PC-3 (cell line): ENCODE data around the gene ALKBH8. TPM values are rescaled to one million over a fixed set of nuclear protein-coding genes. Genes with fewer than 3 reads are reported as not detected.

Source experiments
- ATAC-seq: fragments of 200-7000 bp; cut with Tn5 transposase; 2 replicates; pipeline ENCODE4 v1.9.1; 2020; ENCODE audit warnings: mild to moderate bottlenecking, moderate library complexity
- BruUV-seq: library from RNA; stranded (reverse); fragments of 400-500 nt; replicated peaks from 2 replicates; lab custom pipeline; 2021; lab: Mats Ljungman, UMichigan
- CTCF ChIA-PET: fragments of 300-600 bp; sonication (Branson Sonifier 250); formaldehyde crosslinking; loops from one replicate; lab custom pipeline; 2022; ENCODE audit warnings: antibody characterized with exemption; lab: Charles Lee
- POLR2A ChIA-PET: fragments of 300-600 bp; sonication (Branson Sonifier 250); formaldehyde crosslinking; loops from one replicate; lab custom pipeline; 2022; ENCODE audit warnings: antibody characterized with exemption; ENCODE audit not compliant: unreplicated experiment; lab: Charles Lee
- DNase-seq: peaks from one replicate; pipeline ENCODE4 v3.0.0-alpha.2; 2015
- H2AFZ ChIP-seq: fragments of 300-600 bp; sonication (generic); 2 replicates; pipeline ENCODE4 v1.6.0; 2016; ENCODE audit warnings: antibody characterized with exemption, low read length
- H3F3A ChIP-seq: fragments of 300-600 bp; sonication (generic); one replicate; pipeline ENCODE4 v1.6.0; 2017; ENCODE audit warnings: antibody characterized with exemption, low read length, control low read depth, mild to moderate bottlenecking; ENCODE audit not compliant: unreplicated experiment
- H3K27ac ChIP-seq: fragments of 300-600 bp; sonication (generic); 2 replicates; pipeline ENCODE4 v1.5.1; 2016; ENCODE audit warnings: mild to moderate bottlenecking, low read length
- H3K27me3 ChIP-seq: fragments of 300-600 bp; sonication (generic); 2 replicates; pipeline ENCODE4 v1.6.1; 2016; ENCODE audit warnings: low read length, mixed read lengths
- H3K36me3 ChIP-seq: fragments of 300-600 bp; sonication (generic); 2 replicates; pipeline ENCODE4 v1.6.1; 2016; ENCODE audit warnings: low read depth, mixed run types, low read length, mixed read lengths
- H3K4me1 ChIP-seq: fragments of 300-600 bp; sonication (generic); 2 replicates; pipeline ENCODE4 v1.5.1; 2016; ENCODE audit warnings: low read length; ENCODE audit not compliant: insufficient read depth
- H3K4me2 ChIP-seq: fragments of 300-600 bp; sonication (generic); 2 replicates; pipeline ENCODE4 v1.6.0; 2016; ENCODE audit warnings: low read length
- H3K4me3 ChIP-seq: fragments of 300-600 bp; sonication (generic); 2 replicates; pipeline ENCODE4 v1.5.1; 2016; ENCODE audit warnings: mild to moderate bottlenecking, low read length, mixed read lengths
- H3K79me2 ChIP-seq: fragments of 300-600 bp; sonication (generic); 2 replicates; pipeline ENCODE4 v1.6.1; 2017; ENCODE audit warnings: low read length, mixed read lengths
- H3K9ac ChIP-seq: fragments of 300-600 bp; sonication (generic); 2 replicates; pipeline ENCODE4 v1.6.0; 2016; ENCODE audit warnings: mild to moderate bottlenecking, low read length
- H3K9me2 ChIP-seq: fragments of 300-600 bp; sonication (generic); replicated peaks from 2 replicates; pipeline ENCODE4 v1.6.1; 2016; ENCODE audit warnings: mixed run types, low read length, mixed read lengths
- H3K9me3 ChIP-seq: fragments of 300-600 bp; sonication (generic); 2 replicates; pipeline ENCODE4 v1.6.1; 2016; ENCODE audit warnings: low read length, mixed read lengths
- H4K20me1 ChIP-seq: fragments of 300-600 bp; sonication (generic); 2 replicates; pipeline ENCODE4 v1.6.1; 2016; ENCODE audit warnings: low read length, mixed read lengths
- EZH2 ChIP-seq: fragments of 300-600 bp; sonication (generic); IDR thresholded peaks from one replicate; pipeline ENCODE4 v1.6.1; 2017; ENCODE audit warnings: antibody characterized with exemption, mild to moderate bottlenecking, low read length; ENCODE audit not compliant: unreplicated experiment
- EZH2phosphoT487 ChIP-seq: fragments of 300-600 bp; sonication (generic); IDR thresholded peaks from 2 replicates; pipeline ENCODE4 v1.6.1; 2018; ENCODE audit warnings: mild to moderate bottlenecking, antibody characterized with exemption, low read length, borderline replicate concordance
- intact Hi-C: fragments of 100-400 bp; cut with micrococcal nuclease; formaldehyde crosslinking; loops from 2 replicates; pipeline ENCODE4 v1.9.0; 2023
- total RNA-seq: library from RNA; depleted of rRNA; stranded (reverse); fragments of >200 nt; gene quantifications from 2 replicates; pipeline ENCODE4 v1.2.3, GENCODE V29; 2014
- TF ChIP-seq, protein P1 (sequence below): fragments of 300-600 bp; sonication (generic); conservative IDR thresholded peaks from 2 replicates; pipeline ENCODE4 v1.5.1; 2017; ENCODE audit warnings: antibody characterized with exemption, low read depth, mild to moderate bottlenecking, low read length

Gene ALKBH8
- total RNA-seq, 1 experiment from 2014 or later: 14.3 TPM

DNA sequence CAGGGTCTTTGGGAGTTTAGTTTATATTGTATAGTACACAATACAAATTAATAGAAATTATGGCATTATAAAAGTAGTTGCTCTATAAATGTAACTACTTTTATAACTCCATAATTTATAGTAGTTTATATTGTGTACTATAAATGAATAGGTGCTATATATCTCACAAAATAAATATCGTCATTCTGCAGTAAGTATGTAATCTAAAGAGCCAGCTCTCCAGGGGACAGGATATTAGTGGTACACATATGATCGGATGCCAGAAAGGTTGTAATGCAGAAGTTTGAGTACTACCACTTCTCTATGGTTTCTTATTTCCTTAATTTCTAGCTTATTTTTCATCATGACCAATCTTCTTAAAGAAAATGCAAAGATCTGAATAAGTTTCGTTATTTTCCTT lies 87.7 kb downstream of the ALKBH8 start:
- CTCF ChIA-PET: no interaction called here
- Histone ChIP-seq H3K4me3 (no peak overlapping the region), H3K4me2 (no peak overlapping the region), H2AFZ (no peak overlapping the region), H3K9me3 (no peaks in the 10 kb centered on the region), H3K27ac (no peak overlapping the region), H3K27me3 (peaks cover 25% of the 10 kb centered on the region), H3K79me2 (no peaks in the 10 kb centered on the region), H3K9me2 (no peaks in the 10 kb centered on the region), H3K36me3 (no peaks in the 10 kb centered on the region), H3F3A (no peaks in the 10 kb centered on the region), H3K4me1 (no peaks in the 10 kb centered on the region), H4K20me1 (no peaks in the 10 kb centered on the region), H3K9ac (no peak overlapping the region)
- no TSS peak for BruUV-seq
- ATAC-seq (no peak; the same call in 1 of the 2 replicates), DNase-seq (no peak)
- POLR2A ChIA-PET: interaction anchor here (0.6 kb wide), 1 partner anchor 13 kb away, joined by 5 read pairs; no protein-coding TSS in a partner anchor
- TF ChIP-seq, protein P1, sequence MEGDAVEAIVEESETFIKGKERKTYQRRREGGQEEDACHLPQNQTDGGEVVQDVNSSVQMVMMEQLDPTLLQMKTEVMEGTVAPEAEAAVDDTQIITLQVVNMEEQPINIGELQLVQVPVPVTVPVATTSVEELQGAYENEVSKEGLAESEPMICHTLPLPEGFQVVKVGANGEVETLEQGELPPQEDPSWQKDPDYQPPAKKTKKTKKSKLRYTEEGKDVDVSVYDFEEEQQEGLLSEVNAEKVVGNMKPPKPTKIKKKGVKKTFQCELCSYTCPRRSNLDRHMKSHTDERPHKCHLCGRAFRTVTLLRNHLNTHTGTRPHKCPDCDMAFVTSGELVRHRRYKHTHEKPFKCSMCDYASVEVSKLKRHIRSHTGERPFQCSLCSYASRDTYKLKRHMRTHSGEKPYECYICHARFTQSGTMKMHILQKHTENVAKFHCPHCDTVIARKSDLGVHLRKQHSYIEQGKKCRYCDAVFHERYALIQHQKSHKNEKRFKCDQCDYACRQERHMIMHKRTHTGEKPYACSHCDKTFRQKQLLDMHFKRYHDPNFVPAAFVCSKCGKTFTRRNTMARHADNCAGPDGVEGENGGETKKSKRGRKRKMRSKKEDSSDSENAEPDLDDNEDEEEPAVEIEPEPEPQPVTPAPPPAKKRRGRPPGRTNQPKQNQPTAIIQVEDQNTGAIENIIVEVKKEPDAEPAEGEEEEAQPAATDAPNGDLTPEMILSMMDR: no peak
- TF ChIP-seq EZH2phosphoT487 (no peak), EZH2 (no peak)
- intact Hi-C loops: no loop called here

DNA sequence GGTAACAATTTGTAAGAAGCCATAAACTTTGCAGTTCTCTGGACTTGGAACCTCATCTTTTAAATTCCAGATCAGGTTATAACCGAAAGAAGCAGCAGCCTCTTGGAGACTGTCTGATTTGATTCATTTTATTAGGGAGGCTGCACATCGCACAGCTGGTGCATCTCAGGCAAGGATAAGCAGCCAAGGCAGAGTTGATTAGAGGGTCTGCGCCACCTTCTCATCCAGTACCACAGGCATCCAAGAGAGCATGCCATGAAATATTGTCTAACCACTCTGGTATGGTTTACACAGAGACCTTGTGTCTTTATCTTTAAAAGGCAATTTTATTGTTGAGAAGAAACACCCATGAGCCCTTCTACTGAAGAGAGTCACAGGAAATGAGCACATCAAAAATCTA lies 91.7 kb downstream of the ALKBH8 start:
- intact Hi-C loops: no loop called here
- ChIA-PET CTCF (no interaction called here), POLR2A (no interaction called here)
- Histone ChIP-seq H2AFZ (no peak overlapping the region), H3K9ac (no peak overlapping the region), H3K4me1 (no peaks in the 10 kb centered on the region), H3K36me3 (no peaks in the 10 kb centered on the region), H3F3A (no peaks in the 10 kb centered on the region), H3K4me2 (no peak overlapping the region), H3K9me2 (0 out of 2 replicates have a peak, but pooled peaks cover 4% of the 10 kb centered on the region), H3K9me3 (no peaks in the 10 kb centered on the region), H3K79me2 (no peaks in the 10 kb centered on the region), H4K20me1 (no peaks in the 10 kb centered on the region), H3K4me3 (no peak overlapping the region), H3K27me3 (peaks cover 25% of the 10 kb centered on the region), H3K27ac (no peak overlapping the region)
- BruUV-seq: no TSS peak
- no peak for ATAC-seq
- DNase-seq: no peak
- TF ChIP-seq EZH2phosphoT487: no peak
- TF ChIP-seq, protein P1: no peak
- no peak for TF ChIP-seq EZH2

DNA sequence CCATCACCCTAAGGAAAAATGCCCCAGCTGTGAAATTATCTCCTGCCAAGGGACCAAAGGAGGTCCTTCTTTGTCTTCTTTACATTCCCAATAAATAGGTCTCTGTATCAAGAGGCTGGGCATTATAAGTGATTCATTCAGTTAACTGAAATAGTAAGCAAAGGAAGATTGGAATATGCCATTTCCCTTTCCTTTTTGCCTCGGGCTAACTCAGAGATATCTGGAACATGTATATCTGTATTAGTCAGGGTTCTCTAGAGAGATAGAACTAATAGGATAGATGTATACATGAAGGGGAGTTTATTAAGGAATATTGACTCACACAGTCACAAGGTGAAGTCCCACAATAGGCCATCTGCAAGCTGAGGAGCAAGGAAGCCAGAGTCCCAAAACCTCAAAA lies 92.6 kb downstream of the ALKBH8 start:
- Histone ChIP-seq H3K4me3 (no peak overlapping the region), H3F3A (no peaks in the 10 kb centered on the region), H3K36me3 (no peaks in the 10 kb centered on the region), H2AFZ (no peak overlapping the region), H3K27me3 (peaks cover 20% of the 10 kb centered on the region), H3K9me2 (0 out of 2 replicates have a peak, but pooled peaks cover 4% of the 10 kb centered on the region), H3K27ac (no peak overlapping the region), H4K20me1 (no peaks in the 10 kb centered on the region), H3K9me3 (no peaks in the 10 kb centered on the region), H3K9ac (no peak overlapping the region), H3K4me2 (no peak overlapping the region), H3K4me1 (no peaks in the 10 kb centered on the region), H3K79me2 (no peaks in the 10 kb centered on the region)
- ChIA-PET CTCF (no interaction called here), POLR2A (no interaction called here)
- DNase-seq (no peak), ATAC-seq (no peak)
- no peak for TF ChIP-seq EZH2
- TF ChIP-seq, protein P1: no peak
- TF ChIP-seq EZH2phosphoT487: no peak
- intact Hi-C loops: no loop called here
- BruUV-seq: no TSS peak
